Fibroblast of pulmonary artery (primary cell): Measurements from ENCODE around the gene TCF7.

Experiments used
- DNase-seq: peaks from one replicate; pipeline ENCODE4 v3.0.0-alpha.2; 2010; ENCODE audit warnings: low read depth
- H3K4me3 ChIP-seq: replicated peaks from 2 replicates; pipeline ENCODE4 v1.5.1; 2011; ENCODE audit warnings: low read depth, mild to moderate bottlenecking, control low read depth, low read length, moderate library complexity
- CTCF ChIP-seq: IDR thresholded peaks from 2 replicates; pipeline ENCODE4 v1.5.1; 2011; ENCODE audit warnings: mild to moderate bottlenecking, control low read depth, low read length, inconsistent platforms; ENCODE audit errors: missing control alignments

TCF7 gene

GRCh38 chr5:134113902-134114875 is at the start of gene TCF7:
Gene TCF7 (plus strand): TSS chr5:134114681. CDS start chr5:134114907, 226 bp downstream.
- peak within 1 kb of the TSS; percentile 57 for H3K4me3 ChIP-seq
- DNase-seq: peak; percentile 72
- TF ChIP-seq CTCF: no peak

- H3K4me3 ChIP-seq: no peak overlapping the region
- DNase-seq: no peak
- no peak for TF ChIP-seq CTCF
Measured at GRCh38 chr5:134069553-134069952, 44.9 kb upstream of the TCF7 start.

GRCh38 chr5:134070725-134071613 is 43.5 kb upstream of the TCF7 start:
- H3K4me3 ChIP-seq: peak overlapping the region; percentile 31
- TF ChIP-seq CTCF: no peak
- DNase-seq: peak; percentile 61

GRCh38 chr5:134071614-134072207 is 42.8 kb upstream of the TCF7 start:
- TF ChIP-seq CTCF: no peak
- no peak overlapping the region for H3K4me3 ChIP-seq
- DNase-seq: no peak

GRCh38 chr5:134072471-134073210 is 41.8 kb upstream of the TCF7 start:
- no peak overlapping the region for H3K4me3 ChIP-seq
- no peak for TF ChIP-seq CTCF
- DNase-seq: no peak

- no peak for TF ChIP-seq CTCF
- peak; percentile 20 for DNase-seq
- no peak overlapping the region for H3K4me3 ChIP-seq
Measured at GRCh38 chr5:134073404-134073803, 41.1 kb upstream of the TCF7 start.
